ENCODE measurements around the gene WNT7B.

Gene WNT7B

GRCh38 chr22:45889093-45889538, 87.8 kb downstream of the WNT7B start:
- Mint-ChIP-seq H3K4me3 (no peak overlapping the region), H3K27ac (no peak overlapping the region), H3K27me3 (ENCODE audit: low read depth, poor library complexity) (peaks cover 3% of the 10 kb centered on the region), H3K4me1 (no peaks in the 10 kb centered on the region), H3K9me3 (no peaks in the 10 kb centered on the region), H3K36me3 (ENCODE audit: low read depth) (no peaks in the 10 kb centered on the region)
- DNase-seq: no peak
- no peak for TF ChIP-seq CTCF (IDR thresholded peaks at IDR 0.05)

- Mint-ChIP-seq H3K27ac (no peak overlapping the region), H3K36me3 (ENCODE audit: low read depth) (no peaks in the 10 kb centered on the region), H3K4me1 (no peaks in the 10 kb centered on the region), H3K9me3 (no peaks in the 10 kb centered on the region), H3K4me3 (no peak overlapping the region), H3K27me3 (ENCODE audit: low read depth, poor library complexity) (peaks cover 6% of the 10 kb centered on the region)
- DNase-seq: no peak
- no peak for TF ChIP-seq CTCF (IDR thresholded peaks at IDR 0.05)
These were observed 88.5 kb downstream of the WNT7B start for GRCh38 chr22:45888221-45889092.

GRCh38 chr22:45887202-45888131, 89.5 kb downstream of the WNT7B start:
- Mint-ChIP-seq H3K27ac (peak overlapping the region; percentile 1), H3K27me3 (ENCODE audit: low read depth, poor library complexity) (peaks cover 12% of the 10 kb centered on the region), H3K4me1 (no peaks in the 10 kb centered on the region), H3K4me3 (no peak overlapping the region), H3K9me3 (no peaks in the 10 kb centered on the region), H3K36me3 (ENCODE audit: low read depth) (no peaks in the 10 kb centered on the region)
- TF ChIP-seq CTCF (IDR thresholded peaks at IDR 0.05): no peak
- no peak for DNase-seq

GRCh38 chr22:45886540-45886939, 90.4 kb downstream of the WNT7B start:
- Mint-ChIP-seq H3K27ac (no peak overlapping the region), H3K36me3 (ENCODE audit: low read depth) (no peaks in the 10 kb centered on the region), H3K4me1 (no peaks in the 10 kb centered on the region), H3K27me3 (ENCODE audit: low read depth, poor library complexity) (peaks cover 21% of the 10 kb centered on the region), H3K9me3 (no peaks in the 10 kb centered on the region), H3K4me3 (no peak overlapping the region)
- TF ChIP-seq CTCF (IDR thresholded peaks at IDR 0.05): no peak
- DNase-seq: no peak

GRCh38 chr22:45885941-45886395, 91.0 kb downstream of the WNT7B start:
- H3K4me3 Mint-ChIP-seq: no peak overlapping the region
- no peaks in the 10 kb centered on the region for H3K9me3 Mint-ChIP-seq
- DNase-seq: no peak
- H3K36me3 Mint-ChIP-seq (ENCODE audit: low read depth): no peaks in the 10 kb centered on the region
- peaks cover 27% of the 10 kb centered on the region for H3K27me3 Mint-ChIP-seq (ENCODE audit: low read depth, poor library complexity)
- no peak for TF ChIP-seq CTCF (IDR thresholded peaks at IDR 0.05)
- H3K4me1 Mint-ChIP-seq: no peaks in the 10 kb centered on the region
- H3K27ac Mint-ChIP-seq: no peak overlapping the region

Measured in nephron progenitor cell (in vitro differentiated cells).